ENCODE data around the gene BAIAP2L1.

The BAIAP2L1 gene

GRCh38 chr7:98360221-98361130, 40.4 kb downstream of the BAIAP2L1 start:
- no peak for DNase-seq (ENCODE audit: extremely low read depth in 1 of 2, low read depth in 1 of 2)

GRCh38 chr7:98359395-98359794, 41.5 kb downstream of the BAIAP2L1 start:
- no peak for DNase-seq (ENCODE audit: extremely low read depth in 1 of 2, low read depth in 1 of 2)

GRCh38 chr7:98358706-98359105, 42.2 kb downstream of the BAIAP2L1 start:
- no peak for DNase-seq (ENCODE audit: extremely low read depth in 1 of 2, low read depth in 1 of 2)

GRCh38 chr7:98357751-98358161, 43.1 kb downstream of the BAIAP2L1 start:
- DNase-seq (ENCODE audit: extremely low read depth in 1 of 2, low read depth in 1 of 2), result no peak

GRCh38 chr7:98355250-98355538, 45.7 kb downstream of the BAIAP2L1 start:
- DNase-seq (ENCODE audit: extremely low read depth in 1 of 2, low read depth in 1 of 2), result no peak

- DNase-seq (ENCODE audit: extremely low read depth in 1 of 2, low read depth in 1 of 2), result no peak
These were observed 46.2 kb downstream of the BAIAP2L1 start for GRCh38 chr7:98354511-98355249.

- no peak for DNase-seq (ENCODE audit: extremely low read depth in 1 of 2, low read depth in 1 of 2)
These were observed 46.8 kb downstream of the BAIAP2L1 start for GRCh38 chr7:98354052-98354451.

- no peak for DNase-seq (ENCODE audit: extremely low read depth in 1 of 2, low read depth in 1 of 2)
These were observed 48.3 kb downstream of the BAIAP2L1 start for GRCh38 chr7:98352621-98353020.

- no peak for DNase-seq (ENCODE audit: extremely low read depth in 1 of 2, low read depth in 1 of 2)
These were observed 49.8 kb downstream of the BAIAP2L1 start for GRCh38 chr7:98351136-98351535.

- DNase-seq (ENCODE audit: extremely low read depth in 1 of 2, low read depth in 1 of 2), result no peak
These were observed 52.0 kb downstream of the BAIAP2L1 start for GRCh38 chr7:98348726-98349474.

- DNase-seq (ENCODE audit: extremely low read depth in 1 of 2, low read depth in 1 of 2), result no peak
These were observed 54.3 kb downstream of the BAIAP2L1 start for GRCh38 chr7:98346515-98347069.

- DNase-seq (ENCODE audit: extremely low read depth in 1 of 2, low read depth in 1 of 2), result no peak
These were observed 59.8 kb downstream of the BAIAP2L1 start for GRCh38 chr7:98341106-98341505.

GRCh38 chr7:98339043-98339442, 61.8 kb downstream of the BAIAP2L1 start:
- no peak for DNase-seq (ENCODE audit: extremely low read depth in 1 of 2, low read depth in 1 of 2)

GRCh38 chr7:98338441-98338840, 62.4 kb downstream of the BAIAP2L1 start:
- no peak for DNase-seq (ENCODE audit: extremely low read depth in 1 of 2, low read depth in 1 of 2)

- DNase-seq (ENCODE audit: extremely low read depth in 1 of 2, low read depth in 1 of 2), result no peak
These were observed 65.4 kb downstream of the BAIAP2L1 start for GRCh38 chr7:98335411-98335977.

- DNase-seq (ENCODE audit: extremely low read depth in 1 of 2, low read depth in 1 of 2), result no peak
These were observed 66.8 kb downstream of the BAIAP2L1 start for GRCh38 chr7:98334081-98334480.

GRCh38 chr7:98330926-98331529, 69.9 kb downstream of the BAIAP2L1 start:
- no peak for DNase-seq (ENCODE audit: extremely low read depth in 1 of 2, low read depth in 1 of 2)

GRCh38 chr7:98329791-98330373, 71.0 kb downstream of the BAIAP2L1 start:
- DNase-seq (ENCODE audit: extremely low read depth in 1 of 2, low read depth in 1 of 2), result no peak

GRCh38 chr7:98329100-98329790, 71.6 kb downstream of the BAIAP2L1 start:
- DNase-seq (ENCODE audit: extremely low read depth in 1 of 2, low read depth in 1 of 2), result no peak

Data from activated CD8-positive, alpha-beta memory T cell treated with anti-CD3 and anti-CD28 coated beads for 1 hour (primary cell).